ENCODE measurements around the gene SAFB2.
"Not testable (repeated sequence)": the region's sequence is repeated elsewhere in the genome, so short reads cannot be mapped to it uniquely, and the experiment has no call there.

The SAFB2 gene

DNA sequence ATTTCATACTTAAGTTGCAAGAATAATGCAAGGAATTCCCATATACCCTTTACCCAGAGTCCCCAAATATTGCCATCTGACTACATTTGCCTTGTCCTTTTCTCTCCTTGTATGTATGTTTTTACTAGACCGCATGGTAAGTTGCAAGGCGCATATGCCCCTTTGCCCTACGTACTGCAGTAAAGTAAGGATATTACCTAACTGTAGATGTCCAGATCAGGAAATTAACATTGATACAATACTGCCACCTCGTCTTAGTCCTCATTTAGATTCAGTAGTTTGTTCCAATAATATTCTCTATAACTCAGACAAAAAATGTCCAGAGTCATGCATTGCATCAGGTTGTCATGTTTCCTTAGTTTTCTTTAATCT lies 9.7 kb upstream of the SAFB2 start:
- no peak for DNase-seq

DNA sequence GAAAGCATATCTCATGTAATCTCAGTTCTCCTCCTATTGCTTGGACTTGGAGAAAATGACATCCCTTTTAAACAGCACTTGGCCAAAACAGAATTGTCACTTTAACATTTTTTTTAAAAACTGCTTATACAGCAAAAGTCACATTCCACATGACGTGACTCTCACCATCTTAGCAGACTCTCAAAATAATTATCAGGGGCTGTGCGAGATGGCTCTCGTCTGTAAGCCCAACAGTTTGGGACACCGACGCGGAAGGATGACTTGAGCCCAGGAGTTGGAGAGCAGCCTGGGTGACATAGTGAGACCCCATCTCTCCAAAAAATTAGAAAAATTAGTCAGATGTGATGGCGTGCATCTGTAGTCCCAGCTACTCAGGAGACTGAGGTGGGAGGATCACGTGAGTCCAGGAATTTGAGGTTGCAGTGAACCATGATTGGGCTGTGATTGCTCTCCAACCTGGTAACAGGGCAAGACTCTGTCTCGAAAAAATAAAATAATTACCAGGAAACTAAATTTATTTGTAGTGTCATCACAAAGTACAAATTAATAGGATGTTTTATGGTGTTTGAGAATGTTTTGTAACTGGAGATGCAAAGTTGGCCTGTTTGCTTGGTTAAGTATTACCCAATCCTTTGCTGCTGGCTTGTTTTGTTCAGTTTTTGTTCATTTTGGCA lies 9.1 kb upstream of the SAFB2 start:
- DNase-seq, result no peak

DNA sequence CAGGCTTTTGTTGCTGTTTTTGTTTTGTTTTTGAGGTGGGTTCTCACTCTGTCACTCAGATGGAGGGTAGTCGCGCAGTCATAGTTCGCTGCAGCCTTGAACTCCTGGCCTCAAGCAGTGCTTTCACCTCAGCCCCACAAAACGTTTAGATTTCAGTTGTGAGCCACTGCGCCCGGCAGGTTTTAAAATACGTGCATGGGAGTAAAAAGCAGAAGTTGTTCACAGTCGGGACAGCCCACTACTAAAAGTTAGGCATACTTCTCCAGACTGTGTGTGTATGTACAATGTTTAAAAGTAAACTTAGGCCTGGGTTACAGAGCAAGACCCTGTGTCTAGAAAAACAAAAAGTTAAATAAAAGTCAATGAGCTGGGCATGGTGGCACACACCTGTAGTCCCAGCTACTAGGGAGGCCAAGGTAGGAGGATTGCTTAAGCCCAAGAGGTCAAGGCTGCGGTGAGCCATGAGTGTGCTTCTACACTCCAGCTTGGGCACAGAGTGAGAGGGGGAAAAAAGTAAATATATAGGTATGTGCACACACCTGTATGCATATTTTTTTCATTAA lies 6.4 kb upstream of the SAFB2 start:
- no peak for DNase-seq

DNA sequence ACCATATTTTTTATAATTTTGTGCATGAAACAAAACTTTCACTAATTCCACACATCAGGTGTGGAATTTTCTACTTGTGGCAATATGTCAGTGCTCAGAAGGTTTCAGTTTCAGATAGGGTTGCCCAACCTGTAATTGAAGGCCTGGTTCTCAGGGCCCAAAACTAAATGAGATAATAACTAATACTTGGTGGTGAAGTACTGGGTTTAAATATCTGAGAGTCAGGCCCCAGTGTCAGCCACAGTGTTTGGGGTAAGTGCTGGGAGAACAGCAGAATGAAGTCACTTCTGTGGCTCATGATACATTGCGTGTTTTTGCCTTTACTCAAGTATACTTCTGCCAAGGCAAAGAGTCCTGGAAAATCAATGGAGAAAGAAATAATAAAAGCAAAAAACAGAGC lies 5.9 kb upstream of the SAFB2 start:
- DNase-seq, result no peak

DNA sequence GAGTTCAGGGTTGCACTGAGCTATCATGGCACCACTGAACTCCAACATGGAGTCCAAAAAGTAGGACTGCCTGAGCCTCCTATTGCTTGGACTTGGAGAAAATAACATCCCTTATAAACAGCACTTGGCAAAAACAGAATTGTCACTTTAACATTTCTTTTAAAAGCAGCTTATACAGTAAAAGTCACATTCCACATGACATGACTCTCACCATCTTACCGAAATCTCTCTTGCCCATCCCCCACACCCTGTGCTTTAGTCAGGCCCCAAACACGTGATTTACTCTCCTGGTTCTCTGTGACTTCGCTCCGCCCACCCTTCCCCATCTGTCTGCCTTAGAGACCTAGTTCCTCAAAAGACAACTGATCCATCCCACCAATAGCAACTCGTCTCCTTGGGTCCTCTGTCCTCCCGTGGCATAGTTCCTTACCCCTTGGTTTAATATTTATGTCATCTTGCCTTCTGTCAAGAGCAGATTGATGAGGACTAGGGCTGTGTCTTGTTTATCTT lies 4.9 kb upstream of the SAFB2 start:
- DNase-seq, result no peak

DNA sequence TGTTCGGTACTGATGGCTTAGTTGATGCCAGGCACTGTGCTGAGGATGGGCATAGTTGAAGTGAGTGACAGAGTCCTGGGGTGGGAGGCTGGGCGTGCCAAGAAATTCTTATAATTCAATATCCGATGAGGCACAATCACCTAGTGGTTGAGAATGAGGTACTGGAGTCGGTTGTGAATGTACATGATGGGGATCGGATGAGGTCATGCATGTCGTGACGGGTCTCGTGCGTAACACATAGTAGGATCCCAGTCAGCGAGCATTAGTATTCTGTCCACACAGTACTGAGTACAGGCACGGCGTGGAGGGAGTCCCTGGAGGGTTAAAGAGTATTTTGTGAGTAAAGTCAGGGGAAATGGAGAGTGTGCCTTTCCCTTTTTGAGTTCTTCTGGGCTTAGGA lies 3.1 kb upstream of the SAFB2 start:
- no peak for DNase-seq

DNA sequence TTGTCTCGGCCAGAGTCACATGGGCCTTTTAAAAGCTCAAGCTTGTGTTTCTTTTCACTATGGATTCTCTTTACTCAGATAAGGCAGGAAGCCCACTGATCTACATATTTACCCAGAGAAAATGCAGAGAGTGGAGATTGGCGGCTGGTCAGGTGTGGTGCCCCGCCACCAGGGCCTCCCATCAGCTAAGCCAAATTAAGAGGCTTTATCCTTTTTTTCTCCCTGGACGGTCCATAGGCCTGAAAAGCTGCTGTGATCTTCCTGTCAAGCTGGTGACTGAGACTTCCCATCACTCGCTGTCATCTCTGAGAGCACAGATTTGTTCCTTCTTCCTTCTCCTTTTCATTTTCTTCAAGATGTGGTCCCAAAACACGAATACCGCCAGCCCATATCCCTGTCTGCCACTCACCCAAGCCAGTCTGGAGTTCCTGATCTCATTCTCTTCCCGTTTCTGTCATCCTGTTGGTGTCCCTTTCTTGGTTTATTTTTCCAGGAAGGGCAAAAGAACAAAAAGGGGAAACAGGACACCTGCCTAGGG lies 2.2 kb upstream of the SAFB2 start:
- DNase-seq, result no peak

DNA sequence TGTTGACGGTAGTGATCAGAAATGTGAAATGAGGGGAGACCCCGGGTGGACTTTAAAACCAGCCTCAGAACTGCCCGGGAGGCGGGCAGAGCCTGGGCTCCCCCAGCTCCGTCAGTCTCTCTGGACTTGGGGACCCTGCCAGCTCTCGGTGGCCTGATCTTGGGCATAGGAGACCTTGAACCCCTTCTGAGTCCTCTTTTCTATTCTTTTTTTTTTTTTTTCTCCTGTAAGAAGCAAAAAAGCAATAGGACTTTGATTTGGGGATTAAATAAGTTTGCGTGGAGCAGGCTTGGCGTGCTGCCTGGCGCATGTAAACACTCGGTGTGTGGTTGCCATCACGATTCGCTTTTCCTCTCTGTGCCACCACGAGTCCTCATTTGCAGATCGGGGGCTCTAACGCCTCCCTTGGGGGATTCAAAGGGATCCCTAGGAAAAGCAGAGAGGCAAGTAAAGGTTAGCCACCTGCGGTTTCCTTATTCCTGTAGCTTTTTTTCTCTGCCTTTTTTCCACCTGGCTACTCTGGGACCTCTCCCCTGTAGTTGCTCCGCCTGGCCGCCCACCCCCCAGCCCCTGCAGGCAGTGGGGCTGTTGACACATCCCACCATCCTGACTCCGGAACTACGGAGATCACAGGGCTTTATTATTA lies 1.6 kb upstream of the SAFB2 start:
- DNase-seq, result no peak

DNA sequence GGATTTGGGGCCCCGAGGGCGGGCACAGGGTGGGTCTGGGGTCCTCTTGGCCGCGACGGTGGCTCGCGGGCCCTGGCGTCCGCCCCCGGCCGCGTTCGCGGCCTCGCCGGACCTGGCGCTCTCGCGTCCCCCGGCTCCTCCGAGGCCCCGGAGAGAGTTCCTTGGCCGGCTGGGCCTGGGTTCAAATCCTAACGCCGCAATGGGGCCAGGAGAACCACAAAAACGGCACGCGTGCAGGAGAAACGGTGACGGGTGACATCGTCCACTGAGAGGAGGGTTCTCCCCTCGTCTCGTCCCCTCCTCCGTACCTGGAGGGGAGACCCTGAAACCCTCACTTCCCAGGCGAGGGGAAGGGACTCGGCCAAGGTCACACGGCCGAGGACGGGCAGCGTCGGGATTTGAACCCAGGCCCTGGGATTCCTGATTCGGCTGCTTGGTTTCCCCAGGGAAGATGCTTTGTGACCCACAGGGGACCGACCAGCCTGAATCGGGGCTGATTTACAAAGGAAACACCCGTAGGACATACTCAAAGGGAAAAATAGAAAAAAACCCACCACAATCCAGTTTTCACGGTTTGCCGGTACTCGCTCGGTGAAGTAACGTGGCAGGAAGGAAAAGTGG lies 931 bp upstream of the SAFB2 start:
- peak; percentile 76 for DNase-seq

DNA sequence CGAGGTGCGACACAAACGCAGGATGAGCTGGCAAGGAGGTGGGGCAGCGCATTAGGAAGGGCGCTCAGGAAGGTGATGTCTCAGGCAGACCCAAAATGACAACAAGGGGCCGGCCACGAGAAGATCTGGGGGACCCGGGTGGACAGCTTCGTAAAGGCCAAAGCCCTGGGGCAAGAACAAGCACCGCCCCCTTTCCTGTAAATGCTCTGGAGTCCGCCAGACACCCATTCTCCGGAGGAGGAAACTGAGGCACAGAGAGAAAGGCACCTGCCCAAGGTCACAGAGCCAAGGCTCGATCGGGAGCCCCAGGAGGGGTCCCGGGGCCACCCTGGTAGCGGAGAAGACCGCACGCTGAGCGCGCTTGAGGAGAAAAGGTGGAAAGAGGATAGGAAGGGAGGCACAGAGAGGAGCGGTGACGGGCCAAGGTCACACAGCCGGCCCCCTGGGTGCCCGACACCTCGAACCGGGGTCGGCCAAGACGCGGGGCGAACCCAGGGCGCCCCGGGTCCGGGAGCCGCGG lies 571 bp downstream of the SAFB2 start:
- DNase-seq, result peak; percentile 69

DNA sequence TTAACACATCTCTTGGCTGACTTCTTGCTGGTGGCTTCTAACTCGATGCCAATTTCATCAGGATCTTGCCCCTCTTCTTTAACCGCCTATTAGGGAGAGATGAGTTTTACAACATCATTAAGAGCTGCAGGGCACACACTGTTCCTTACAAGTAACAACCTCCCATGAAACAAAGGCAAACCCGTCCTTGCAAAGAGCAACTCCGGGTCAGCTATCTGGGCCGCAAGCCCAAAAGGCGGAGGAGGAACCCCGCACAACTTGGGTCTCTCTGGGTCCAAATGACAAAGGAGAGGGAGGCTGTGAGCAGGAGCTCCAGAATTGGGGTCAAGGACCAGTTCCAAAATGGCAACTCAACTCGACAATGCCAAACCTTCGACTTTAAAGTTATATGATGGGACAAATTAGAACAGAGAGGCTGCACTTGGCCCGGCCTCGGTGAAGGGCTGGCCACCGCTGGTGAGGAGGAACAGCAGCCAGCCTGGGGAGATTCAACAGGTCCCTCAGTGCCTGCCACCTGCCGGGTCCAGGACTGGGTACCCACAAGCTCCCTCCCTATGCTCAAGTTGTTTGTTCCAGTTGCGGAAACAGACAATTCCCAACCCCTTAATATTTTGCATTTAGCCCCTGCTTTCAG lies 1.1 kb downstream of the SAFB2 start:
- DNase-seq, result no peak

DNA sequence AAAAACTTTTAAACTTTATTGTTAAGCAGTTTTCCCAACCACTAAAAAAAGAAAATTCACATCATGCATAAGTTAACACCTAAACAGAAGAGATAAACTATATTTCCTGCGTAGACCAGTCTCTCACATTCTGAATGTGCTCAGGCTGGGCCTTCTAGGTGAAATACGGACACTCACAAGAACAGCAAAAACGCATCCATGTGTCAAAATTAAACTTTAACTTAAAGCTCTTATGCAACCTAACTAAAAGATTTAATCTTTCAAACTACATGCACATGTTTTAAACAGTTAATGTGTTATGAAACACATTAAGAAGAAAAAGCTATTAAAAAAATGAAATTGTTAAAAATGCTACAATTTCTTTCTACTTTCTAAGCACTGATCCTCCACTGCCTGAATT lies 2.6 kb downstream of the SAFB2 start:
- no peak for DNase-seq

DNA sequence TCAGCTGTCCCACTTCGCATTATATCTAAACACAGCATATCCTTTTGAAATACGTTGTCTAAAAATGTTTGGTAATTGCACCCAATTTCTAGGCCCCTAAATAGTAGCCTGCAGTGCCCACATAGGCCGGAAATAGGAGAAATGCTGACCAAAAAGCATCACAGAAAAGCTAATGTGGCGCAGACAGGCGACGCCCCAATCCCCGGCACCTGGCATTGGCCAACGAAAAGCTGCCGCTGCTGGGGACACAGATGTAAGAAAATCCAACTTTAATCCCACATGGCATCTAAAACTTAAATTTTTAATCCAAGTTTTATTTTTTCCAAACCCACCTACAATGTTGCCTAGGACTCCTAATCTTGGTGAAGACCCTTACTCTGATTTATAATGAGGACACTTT lies 4.0 kb downstream of the SAFB2 start:
- no peak for DNase-seq

DNA sequence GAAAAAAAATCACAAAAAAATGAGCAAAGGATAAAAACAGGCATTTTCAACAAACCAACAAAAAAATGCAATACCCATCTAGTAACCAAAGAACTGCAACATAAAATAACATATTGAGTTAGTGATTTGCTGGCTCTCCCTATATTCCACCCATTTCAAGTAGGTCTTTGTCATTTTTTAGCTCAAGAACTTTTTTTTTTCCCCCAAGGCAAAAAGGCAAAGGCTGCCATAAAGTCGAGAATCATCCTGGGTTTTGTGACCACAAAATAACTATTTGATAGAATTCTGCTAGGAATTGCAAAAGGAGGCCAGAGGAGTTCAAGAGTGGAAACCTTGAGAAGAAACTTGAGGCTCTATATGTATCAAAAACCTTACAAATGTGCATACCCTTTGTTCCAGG lies 5.5 kb downstream of the SAFB2 start:
- no peak for DNase-seq

DNA sequence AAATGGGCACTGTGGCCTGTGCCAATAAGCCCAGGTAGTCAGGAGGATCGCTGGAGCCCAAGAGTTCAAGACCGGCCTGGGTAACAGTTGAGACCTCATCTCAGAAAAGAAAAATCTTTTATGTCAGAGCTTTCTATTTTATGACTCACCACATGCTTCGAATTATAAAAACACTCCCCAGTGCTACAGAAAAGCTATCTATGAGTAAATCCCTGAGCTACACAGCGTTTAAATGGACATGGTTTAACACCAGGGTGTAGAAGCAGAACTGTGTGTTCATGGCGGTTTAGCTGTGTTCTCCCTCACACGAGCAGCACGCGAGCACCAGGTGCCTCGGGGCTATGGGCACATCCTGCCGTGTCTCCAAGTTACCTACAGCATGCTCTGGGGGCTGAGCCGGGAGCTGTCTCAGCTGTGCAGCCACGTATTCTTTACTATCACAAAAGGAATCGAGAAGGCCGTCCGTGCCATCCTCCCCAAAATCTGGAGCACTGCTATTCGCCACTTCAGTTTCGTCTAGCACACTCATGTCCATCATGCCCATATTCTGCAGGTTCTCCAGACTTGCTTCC lies 6.7 kb downstream of the SAFB2 start:
- DNase-seq, result no peak

DNA sequence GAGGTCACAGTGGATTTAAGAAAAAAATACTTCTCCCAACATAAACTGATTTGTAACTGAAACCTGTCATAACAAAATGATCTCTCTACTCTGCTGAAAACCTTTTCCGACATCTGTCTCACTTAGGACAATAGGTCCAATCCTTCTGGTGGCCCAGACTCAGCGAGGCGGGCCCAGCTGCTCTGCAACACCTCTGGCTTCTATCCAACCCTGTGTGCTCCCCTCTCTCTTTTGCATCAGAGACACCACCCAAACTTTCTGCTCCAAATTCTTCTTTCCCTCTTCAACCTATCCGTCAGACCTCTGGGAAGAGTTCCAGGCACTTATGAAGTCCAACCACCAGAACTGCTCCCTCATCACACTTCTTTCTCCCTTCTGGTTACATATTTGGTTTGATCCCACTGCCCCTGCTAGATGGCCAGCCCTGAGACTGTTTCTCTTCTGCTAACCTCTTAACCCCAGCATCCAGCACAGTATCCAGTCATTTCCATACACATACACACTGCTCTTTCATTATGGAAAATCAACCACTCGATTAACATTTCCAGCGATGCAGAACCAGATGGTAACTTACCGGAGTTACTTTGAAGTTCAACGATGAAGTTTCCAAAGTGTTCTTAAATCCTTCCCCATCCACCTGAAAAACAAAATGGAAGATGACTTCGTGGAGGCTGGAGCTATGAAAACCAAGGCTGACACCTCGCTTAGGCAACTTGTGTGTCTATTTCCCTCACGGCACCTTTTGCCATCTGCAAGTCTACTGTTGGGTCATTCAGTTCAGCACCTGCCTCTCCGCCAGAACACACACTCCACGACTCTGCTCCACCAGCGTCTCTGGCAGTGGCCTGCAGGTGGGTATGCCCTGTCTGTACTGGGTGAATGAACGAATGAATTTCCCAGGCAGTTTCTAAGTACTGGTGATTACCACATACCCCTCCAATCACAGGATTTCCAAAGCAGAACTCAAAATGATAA lies 9.4 kb downstream of the SAFB2 start:
- DNase-seq, result no peak

DNA sequence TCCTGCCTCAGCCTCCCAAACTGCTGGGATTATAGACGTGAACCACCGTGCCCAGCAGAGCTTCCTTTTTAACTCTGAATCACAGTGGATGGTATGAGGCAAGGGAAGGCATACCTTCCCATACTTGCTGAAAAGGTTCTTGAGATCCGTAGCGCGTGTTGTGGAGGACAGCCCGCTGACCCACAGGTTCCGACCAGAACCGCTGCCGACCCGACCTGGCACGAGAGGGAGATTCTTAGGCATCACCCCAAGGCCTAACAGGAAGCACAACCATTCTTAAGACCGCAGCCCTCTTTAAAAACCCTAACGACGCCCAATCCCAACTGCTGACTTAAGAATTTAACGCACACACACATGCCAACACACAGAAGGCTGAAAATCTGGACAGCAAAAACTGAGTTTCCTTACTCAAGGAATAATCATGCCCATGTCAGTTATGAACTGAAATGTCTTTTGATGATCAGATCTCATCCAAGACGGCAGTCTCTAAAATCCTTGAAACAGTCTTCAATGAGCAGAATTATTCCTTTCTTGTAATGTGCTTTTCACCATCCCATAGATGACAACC lies 12.6 kb downstream of the SAFB2 start:
- DNase-seq, result no peak

DNA sequence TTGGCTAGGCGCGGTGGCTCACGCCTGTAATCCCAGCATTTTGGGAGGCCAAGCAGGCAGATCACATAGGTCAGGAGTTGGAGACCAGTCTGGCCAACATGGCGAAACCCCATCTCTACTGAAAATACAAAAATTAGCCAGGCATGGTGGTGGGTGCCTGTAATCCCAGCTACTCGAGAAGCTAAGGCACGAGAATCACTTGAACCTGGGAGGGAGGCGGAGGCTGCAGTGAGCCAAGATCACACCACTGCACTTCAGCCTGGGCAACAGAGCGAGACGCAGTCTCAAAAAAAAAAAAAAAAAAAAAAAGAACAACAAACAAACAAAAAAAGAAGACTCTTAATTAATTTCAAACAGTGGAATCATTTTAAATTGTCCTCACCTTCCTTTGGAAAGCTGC lies 13.8 kb downstream of the SAFB2 start:
- not testable (repeated sequence) for DNase-seq

DNA sequence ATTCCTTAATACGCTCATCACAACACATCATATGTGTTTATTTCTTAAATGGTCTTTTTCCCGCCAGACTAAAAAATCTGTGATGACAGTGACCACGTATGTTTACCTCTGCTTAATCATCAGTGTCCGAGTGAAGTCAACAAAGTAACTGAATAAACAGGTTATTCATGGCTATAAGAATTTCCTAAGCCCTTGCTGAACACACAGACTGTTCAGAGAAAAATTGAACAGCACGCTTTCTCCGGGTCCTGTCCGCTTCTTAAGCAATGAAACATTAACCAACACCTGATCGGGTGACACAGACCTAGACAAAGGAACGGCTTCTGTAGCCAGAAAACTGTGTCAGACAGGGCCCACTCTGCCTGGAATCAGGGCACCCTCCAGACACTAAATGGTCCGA lies 14.3 kb downstream of the SAFB2 start:
- DNase-seq, result no peak

DNA sequence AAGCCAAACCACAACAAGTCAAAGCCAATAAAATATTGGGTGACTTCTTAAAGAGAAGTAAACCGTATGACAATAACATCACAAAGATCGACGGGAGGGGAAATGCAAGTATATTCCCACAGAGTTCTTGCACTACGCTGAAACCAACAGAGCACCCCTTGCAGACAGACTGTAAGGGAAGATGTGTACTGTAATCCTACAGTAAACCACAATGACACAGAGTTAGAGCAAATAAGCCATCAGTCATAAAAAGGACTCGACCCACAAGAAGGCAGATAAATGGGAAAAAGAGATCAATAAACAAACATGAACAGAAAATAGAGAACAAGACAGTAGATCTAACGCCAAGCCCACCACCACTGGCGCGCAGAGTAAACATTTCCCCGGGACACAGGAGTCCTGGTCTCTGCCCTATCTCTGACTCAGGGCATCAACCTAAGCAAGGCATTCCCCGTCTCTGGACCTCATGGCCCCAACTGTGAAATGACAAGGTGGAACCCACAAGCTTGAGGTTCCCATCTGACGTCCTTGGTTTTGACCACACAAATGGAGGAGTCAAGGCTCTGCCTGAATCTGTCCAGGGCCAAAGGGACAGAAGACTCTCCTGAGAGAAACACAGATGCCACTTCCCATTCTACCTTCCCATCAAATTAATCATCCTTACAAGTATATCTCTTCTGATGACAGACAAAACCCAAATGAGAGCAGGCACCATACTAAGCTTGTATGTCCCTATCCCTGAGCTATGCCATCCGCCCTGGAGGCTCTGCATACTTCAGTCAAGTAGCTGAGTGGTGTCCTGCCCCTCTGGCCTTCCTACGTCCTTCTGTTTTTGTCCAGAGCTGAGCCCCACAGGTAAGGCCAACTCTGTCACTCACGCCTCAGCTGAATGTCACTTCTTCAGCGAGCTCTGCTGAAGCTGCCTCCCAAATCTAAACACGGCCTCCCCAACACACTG lies 15.0 kb downstream of the SAFB2 start:
- no peak for DNase-seq

Data from activated CD8-positive, alpha-beta memory T cell treated with anti-CD3 and anti-CD28 coated beads for 24 hours (primary cell).